ENCODE data around the gene NGEF. TPM values are rescaled to one million over a fixed set of nuclear protein-coding genes. Genes with fewer than 3 reads are reported as not detected.
"Not testable (repeated sequence)": the region's sequence is repeated elsewhere in the genome, so short reads cannot be mapped to it uniquely, and the experiment has no call there.

The NGEF gene
- total RNA-seq, 8 experiments from 2014 or later: 5.3 to 47.0 (median 8.4) TPM

- H3K4me1 ChIP-seq (replicated peaks in 1 of 2); H3K4me3 ChIP-seq; ATAC-seq (replicated peaks in 6 of 8); H3K27ac ChIP-seq; in situ Hi-C loops (cut with MboI; ENCODE audit: low pct_unique_long_range_greater_than_20kb in 2 of 9, low sequenced_read_pairs in 9 of 9, unreplicated experiment in 9 of 9): not testable (repeated sequence)
- 33 to 100% (median 90%) methylated on average over 1 to 4 of the region's 4 CpGs; no CpG with 5 or more reads in 4 of the 10 experiments for WGBS, 10 experiments
These were observed 39.5 kb upstream of the NGEF start for GRCh38 chr2:233052517-233052916.

DNA sequence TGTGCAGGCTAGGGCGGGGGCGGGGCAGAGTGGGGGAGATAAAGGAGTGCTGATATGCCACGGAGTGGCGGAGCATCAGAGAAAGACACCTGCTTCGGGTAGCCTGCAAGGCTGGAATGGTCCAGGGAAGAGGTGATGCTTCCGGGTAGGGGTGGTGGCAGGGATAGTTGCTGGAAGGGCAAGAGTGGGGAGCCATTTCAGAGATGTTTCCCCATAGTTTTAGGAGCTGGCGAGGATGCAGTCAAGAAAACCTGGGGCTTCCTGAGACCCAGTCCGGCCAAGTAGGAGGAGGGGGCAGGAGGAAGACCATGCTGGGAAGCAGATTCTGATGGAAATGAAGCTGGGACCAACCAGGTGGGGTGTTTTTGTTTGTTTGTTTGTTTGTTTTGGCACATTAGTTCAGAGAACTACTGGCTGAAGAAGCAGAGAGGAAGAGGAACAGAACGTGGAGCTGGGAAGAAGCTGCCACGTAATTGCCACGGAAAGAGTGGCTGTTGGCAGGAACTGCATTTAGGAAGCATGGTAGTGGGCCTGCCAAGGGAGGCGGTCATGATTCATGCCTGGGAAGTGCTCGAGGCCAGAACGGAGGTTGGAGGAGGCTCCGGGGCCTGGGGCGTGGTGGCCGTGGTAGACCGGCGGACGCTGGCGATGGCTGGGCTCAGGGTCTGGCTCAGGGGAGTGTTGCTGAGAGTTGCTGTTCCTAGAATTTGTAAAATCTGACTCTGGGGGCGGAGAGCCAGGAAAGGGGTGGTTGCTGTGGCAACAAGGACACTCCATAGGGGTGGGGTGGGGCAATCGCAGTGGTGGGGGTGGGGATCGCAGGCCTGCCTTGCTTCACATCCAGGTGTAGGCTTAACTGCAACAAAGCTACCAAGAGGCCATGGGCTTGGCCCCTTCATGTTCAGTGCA, 38.4 kb upstream of the NGEF start:
- peak in 3 of 8 experiments; percentile 77 to 90 (median 89) for ATAC-seq (replicated peaks in 6 of 8)
- WGBS, 10 experiments: 19 to 63% (median 38%) methylated on average over 2 to 8 of the region's 24 CpGs; no CpG with 5 or more reads in 3 of the 10 experiments
- H3K27ac ChIP-seq: no peak overlapping the region

GRCh38 chr2:233049194-233049761, 36.2 kb upstream of the NGEF start:
- in situ Hi-C loops (cut with MboI; ENCODE audit: low pct_unique_long_range_greater_than_20kb in 2 of 9, low sequenced_read_pairs in 9 of 9, unreplicated experiment in 9 of 9): loop anchor here in 1 of 9 experiments (25.0 kb wide), 1 partner anchor 187 kb away; the partner anchor contains the start of gene SNORC
- no peaks in the 10 kb centered on the region for H3K4me1 ChIP-seq (replicated peaks in 1 of 2)
- H3K27ac ChIP-seq: no peak overlapping the region
- no peak for ATAC-seq (replicated peaks in 6 of 8)
- WGBS, 10 experiments: 40 to 90% (median 80%) methylated on average over 1 to 3 of the region's 4 CpGs; no CpG with 5 or more reads in 5 of the 10 experiments
- H3K4me3 ChIP-seq: no peak overlapping the region

More for the DNA sequence above, 38.4 kb upstream of the NGEF start:
- no peaks in the 10 kb centered on the region for H3K4me1 ChIP-seq (replicated peaks in 1 of 2)
- no peak overlapping the region for H3K4me3 ChIP-seq
- in situ Hi-C loops (cut with MboI; ENCODE audit: low pct_unique_long_range_greater_than_20kb in 2 of 9, low sequenced_read_pairs in 9 of 9, unreplicated experiment in 9 of 9): no loop called here

- in situ Hi-C loops (cut with MboI; ENCODE audit: low pct_unique_long_range_greater_than_20kb in 2 of 9, low sequenced_read_pairs in 9 of 9, unreplicated experiment in 9 of 9): loop anchor here in 1 of 9 experiments (25.0 kb wide), 1 partner anchor 186 kb away; the partner anchor contains the start of gene SNORC
- 60 to 100% (median 76%) methylated on average over 1 to 5 of the region's 10 CpGs; no CpG with 5 or more reads in 7 of the 10 experiments for WGBS, 10 experiments
- no peak for ATAC-seq (replicated peaks in 6 of 8)
- H3K4me1 ChIP-seq (replicated peaks in 1 of 2): no peaks in the 10 kb centered on the region
- H3K27ac ChIP-seq: no peak overlapping the region
- H3K4me3 ChIP-seq: no peak overlapping the region
These were observed 35.6 kb upstream of the NGEF start for GRCh38 chr2:233048569-233049193.

DNA sequence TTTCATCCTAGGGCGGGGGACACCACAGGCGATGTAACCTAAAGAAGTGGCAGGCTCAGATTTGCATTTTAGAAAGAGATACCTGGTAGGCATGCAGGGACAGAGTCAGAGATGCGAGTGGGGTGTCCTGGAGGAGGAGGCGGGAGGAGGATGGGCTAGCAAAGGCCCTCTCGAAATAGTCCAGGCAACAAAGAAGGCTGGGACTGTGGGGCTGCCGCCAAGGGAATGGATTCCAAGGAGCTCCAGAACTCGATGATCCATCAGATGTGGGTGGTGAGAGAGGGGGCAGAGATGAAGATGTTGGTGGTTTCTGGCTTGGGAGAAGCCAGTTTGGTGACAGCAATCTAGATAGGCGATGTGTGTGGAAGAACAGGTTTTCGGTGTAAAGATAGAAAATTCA, 34.6 kb upstream of the NGEF start:
- in situ Hi-C loops (cut with MboI; ENCODE audit: low pct_unique_long_range_greater_than_20kb in 2 of 9, low sequenced_read_pairs in 9 of 9, unreplicated experiment in 9 of 9): loop anchor here in 1 of 9 experiments (25.0 kb wide), 1 partner anchor 185 kb away; the partner anchor contains the start of gene SNORC
- Histone ChIP-seq H3K4me1 (replicated peaks in 1 of 2) (no peaks in the 10 kb centered on the region), H3K4me3 (no peak overlapping the region), H3K27ac (no peak overlapping the region)
- 40 to 100% (median 68%) methylated on average over 1 to 7 of the region's 9 CpGs; no CpG with 5 or more reads in 1 of the 10 experiments for WGBS, 10 experiments
- no peak for ATAC-seq (replicated peaks in 6 of 8)

DNA sequence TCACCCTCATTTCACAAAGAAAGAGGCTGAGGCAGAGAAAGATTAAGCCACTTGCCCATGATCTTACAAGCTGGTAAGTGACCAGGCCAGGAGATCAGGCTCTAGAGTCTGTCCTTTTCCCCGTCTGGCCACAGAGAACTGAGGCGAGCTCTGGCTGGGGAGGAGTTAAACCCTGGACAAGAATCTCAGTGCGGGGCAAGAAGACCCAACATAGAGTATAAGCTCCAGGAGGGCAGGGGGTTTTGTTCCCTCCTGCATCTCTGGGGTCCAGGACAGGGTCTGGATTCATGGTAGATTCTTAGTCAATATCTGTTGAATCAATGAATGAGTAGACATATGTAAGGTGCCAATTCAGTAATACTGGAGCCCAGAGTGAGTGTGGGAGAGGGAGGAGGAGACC, 34.1 kb upstream of the NGEF start:
- ATAC-seq (replicated peaks in 6 of 8): no peak
- 50 to 100% (median 71%) methylated on average over 1 to 3 of the region's 3 CpGs; no CpG with 5 or more reads in 5 of the 10 experiments for WGBS, 10 experiments
- no peaks in the 10 kb centered on the region for H3K4me1 ChIP-seq (replicated peaks in 1 of 2)
- H3K27ac ChIP-seq: no peak overlapping the region
- H3K4me3 ChIP-seq: no peak overlapping the region
- in situ Hi-C loops (cut with MboI; ENCODE audit: low pct_unique_long_range_greater_than_20kb in 2 of 9, low sequenced_read_pairs in 9 of 9, unreplicated experiment in 9 of 9): loop anchor here in 1 of 9 experiments (25.0 kb wide), 1 partner anchor 185 kb away; the partner anchor contains the start of gene SNORC

GRCh38 chr2:233044974-233045605, 32.0 kb upstream of the NGEF start:
- H3K27ac ChIP-seq: no peak overlapping the region
- in situ Hi-C loops (cut with MboI; ENCODE audit: low pct_unique_long_range_greater_than_20kb in 2 of 9, low sequenced_read_pairs in 9 of 9, unreplicated experiment in 9 of 9): loop anchor here in 1 of 9 experiments (25.0 kb wide), 1 partner anchor 183 kb away; the partner anchor contains the start of gene SNORC
- no peaks in the 10 kb centered on the region for H3K4me1 ChIP-seq (replicated peaks in 1 of 2)
- H3K4me3 ChIP-seq: no peak overlapping the region
- ATAC-seq (replicated peaks in 6 of 8): no peak
- 47 to 100% (median 81%) methylated on average over 1 to 6 of the region's 9 CpGs; no CpG with 5 or more reads in 3 of the 10 experiments for WGBS, 10 experiments

GRCh38 chr2:233042549-233042948, 29.5 kb upstream of the NGEF start:
- ATAC-seq (replicated peaks in 6 of 8): no peak
- Histone ChIP-seq H3K4me3 (no peak overlapping the region), H3K4me1 (replicated peaks in 1 of 2) (no peaks in the 10 kb centered on the region), H3K27ac (no peak overlapping the region)
- in situ Hi-C loops (cut with MboI; ENCODE audit: low pct_unique_long_range_greater_than_20kb in 2 of 9, low sequenced_read_pairs in 9 of 9, unreplicated experiment in 9 of 9): loop anchor here in 1 of 9 experiments (25.0 kb wide), 1 partner anchor 180 kb away; the partner anchor contains the start of gene SNORC
- WGBS, 10 experiments: 67 to 90% (median 86%) methylated on average over 1 to 7 of the region's 9 CpGs; no CpG with 5 or more reads in 4 of the 10 experiments

GRCh38 chr2:233041722-233042323, 28.8 kb upstream of the NGEF start:
- WGBS, 10 experiments: 10 to 100% (median 83%) methylated on average over 1 to 6 of the region's 10 CpGs; no CpG with 5 or more reads in 3 of the 10 experiments
- Histone ChIP-seq H3K4me1 (replicated peaks in 1 of 2) (no peaks in the 10 kb centered on the region), H3K4me3 (no peak overlapping the region), H3K27ac (no peak overlapping the region)
- no peak for ATAC-seq (replicated peaks in 6 of 8)
- in situ Hi-C loops (cut with MboI; ENCODE audit: low pct_unique_long_range_greater_than_20kb in 2 of 9, low sequenced_read_pairs in 9 of 9, unreplicated experiment in 9 of 9): loop anchor here in 1 of 9 experiments (25.0 kb wide), 1 partner anchor 180 kb away; the partner anchor contains the start of gene SNORC

- Histone ChIP-seq H3K4me1 (replicated peaks in 1 of 2) (no peaks in the 10 kb centered on the region), H3K27ac (no peak overlapping the region), H3K4me3 (no peak overlapping the region)
- 50 to 100% (median 83%) methylated on average over 1 to 4 of the region's 4 CpGs; no CpG with 5 or more reads in 3 of the 10 experiments for WGBS, 10 experiments
- in situ Hi-C loops (cut with MboI; ENCODE audit: low pct_unique_long_range_greater_than_20kb in 2 of 9, low sequenced_read_pairs in 9 of 9, unreplicated experiment in 9 of 9): loop anchor here in 1 of 9 experiments (25.0 kb wide), 1 partner anchor 178 kb away; the partner anchor contains the start of gene SNORC
- no peak for ATAC-seq (replicated peaks in 6 of 8)
These were observed 27.5 kb upstream of the NGEF start for GRCh38 chr2:233040571-233040970.

DNA sequence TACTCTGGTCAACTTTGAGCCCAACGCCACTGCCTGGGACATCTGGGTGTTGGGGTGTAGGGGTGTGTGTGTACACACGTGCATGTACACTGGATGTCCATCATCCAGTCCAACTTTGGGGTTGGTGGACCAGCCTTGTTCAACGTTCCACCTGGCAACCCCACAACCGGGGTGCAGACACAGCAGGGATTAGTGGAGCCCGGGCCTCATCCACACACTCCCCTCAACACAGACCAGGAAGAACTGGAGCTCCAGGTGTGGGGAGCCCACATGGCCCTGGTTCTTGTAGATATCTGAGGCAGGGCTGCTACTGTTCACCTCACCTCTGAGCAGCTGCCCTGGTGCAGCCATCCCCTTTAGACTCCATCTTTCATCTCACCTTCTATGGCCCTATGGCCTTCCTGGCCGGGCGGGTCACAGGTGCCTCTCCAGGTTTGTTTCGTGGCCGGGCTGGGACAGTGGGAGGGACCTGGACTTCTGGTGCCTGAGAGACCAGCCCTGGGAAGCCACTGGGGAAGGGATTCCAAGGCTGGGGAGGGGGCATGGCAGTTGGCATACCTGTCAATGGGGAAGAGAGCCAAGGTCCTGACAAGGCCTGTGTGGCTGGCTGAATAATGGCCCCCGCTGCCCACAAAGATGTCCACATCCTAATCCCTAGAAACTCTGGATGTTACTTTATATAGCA, 26.9 kb upstream of the NGEF start:
- ATAC-seq (replicated peaks in 6 of 8): no peak
- Histone ChIP-seq H3K27ac (no peak overlapping the region), H3K4me1 (replicated peaks in 1 of 2) (no peaks in the 10 kb centered on the region), H3K4me3 (no peak overlapping the region)
- WGBS, 10 experiments: 60 to 100% (median 83%) methylated on average over 1 to 7 of the region's 10 CpGs; no CpG with 5 or more reads in 5 of the 10 experiments
- in situ Hi-C loops (cut with MboI; ENCODE audit: low pct_unique_long_range_greater_than_20kb in 2 of 9, low sequenced_read_pairs in 9 of 9, unreplicated experiment in 9 of 9): loop anchor here in 1 of 9 experiments (25.0 kb wide), 1 partner anchor 178 kb away; the partner anchor contains the start of gene SNORC

Measured in motor neuron (in vitro differentiated cells).